ENCODE results near the gene MTRF1.

MTRF1 gene

GRCh38 chr13:41257535-41257934 is 5.8 kb downstream of the MTRF1 start:
- no peak overlapping the region for H3K27ac Mint-ChIP-seq

GRCh38 chr13:41254902-41255301 is 8.5 kb downstream of the MTRF1 start:
- H3K36me3 Mint-ChIP-seq (ENCODE audit: low read depth), result peaks cover 71% of the 10 kb centered on the region
- no peak for DNase-seq

More at GRCh38 chr13:41257535-41257934, 5.8 kb downstream of the MTRF1 start:
- no peaks in the 10 kb centered on the region for H3K27me3 Mint-ChIP-seq
- no peak for ATAC-seq
- no peak overlapping the region for H3K4me3 Mint-ChIP-seq
- peaks cover 36% of the 10 kb centered on the region for H3K4me1 Mint-ChIP-seq
- H3K9me3 Mint-ChIP-seq, result no peaks in the 10 kb centered on the region
- peaks cover 63% of the 10 kb centered on the region for H3K36me3 Mint-ChIP-seq (ENCODE audit: low read depth)
- DNase-seq, result no peak

GRCh38 chr13:41250993-41251392 is 12.4 kb downstream of the MTRF1 start:
- no peak overlapping the region for H3K4me3 Mint-ChIP-seq
- H3K27me3 Mint-ChIP-seq, result no peaks in the 10 kb centered on the region
- peaks cover 3% of the 10 kb centered on the region for H3K9me3 Mint-ChIP-seq
- H3K36me3 Mint-ChIP-seq (ENCODE audit: low read depth), result peaks cover 54% of the 10 kb centered on the region
- DNase-seq (no peak), ATAC-seq (no peak)
- no peak overlapping the region for H3K27ac Mint-ChIP-seq
- H3K4me1 Mint-ChIP-seq, result peaks cover 8% of the 10 kb centered on the region

More at GRCh38 chr13:41254902-41255301, 8.5 kb downstream of the MTRF1 start:
- Mint-ChIP-seq H3K4me1 (peaks cover 32% of the 10 kb centered on the region), H3K27me3 (no peaks in the 10 kb centered on the region), H3K9me3 (peaks cover 3% of the 10 kb centered on the region), H3K27ac (no peak overlapping the region), H3K4me3 (no peak overlapping the region)
- no peak for ATAC-seq

- no peak overlapping the region for H3K4me3 Mint-ChIP-seq
- no peak for ATAC-seq
- peaks cover 3% of the 10 kb centered on the region for H3K9me3 Mint-ChIP-seq
- H3K27ac Mint-ChIP-seq, result no peak overlapping the region
- H3K36me3 Mint-ChIP-seq (ENCODE audit: low read depth), result peaks cover 31% of the 10 kb centered on the region
- DNase-seq, result no peak
- no peaks in the 10 kb centered on the region for H3K27me3 Mint-ChIP-seq
- H3K4me1 Mint-ChIP-seq, result peaks cover 6% of the 10 kb centered on the region
These were observed 16.3 kb downstream of the MTRF1 start for GRCh38 chr13:41246969-41247680.

GRCh38 chr13:41244556-41244955 is 18.8 kb downstream of the MTRF1 start:
- Mint-ChIP-seq H3K4me1 (no peaks in the 10 kb centered on the region), H3K27ac (no peak overlapping the region), H3K9me3 (no peaks in the 10 kb centered on the region), H3K4me3 (no peak overlapping the region), H3K36me3 (ENCODE audit: low read depth) (peaks cover 20% of the 10 kb centered on the region), H3K27me3 (no peaks in the 10 kb centered on the region)
- ATAC-seq (no peak), DNase-seq (no peak)

GRCh38 chr13:41241626-41242025 is 21.8 kb downstream of the MTRF1 start:
- Mint-ChIP-seq H3K4me3 (no peak overlapping the region), H3K4me1 (no peaks in the 10 kb centered on the region), H3K36me3 (ENCODE audit: low read depth) (peaks cover 22% of the 10 kb centered on the region), H3K9me3 (no peaks in the 10 kb centered on the region), H3K27ac (no peak overlapping the region), H3K27me3 (no peaks in the 10 kb centered on the region)
- ATAC-seq (no peak), DNase-seq (no peak)

GRCh38 chr13:41236369-41236768 is 27.0 kb downstream of the MTRF1 start:
- Mint-ChIP-seq H3K36me3 (ENCODE audit: low read depth) (peaks cover 40% of the 10 kb centered on the region), H3K4me3 (no peak overlapping the region), H3K27ac (no peak overlapping the region)

GRCh38 chr13:41232578-41233480 is 30.5 kb downstream of the MTRF1 start:
- H3K4me3 Mint-ChIP-seq, result no peak overlapping the region
- H3K36me3 Mint-ChIP-seq (ENCODE audit: low read depth), result peaks cover 34% of the 10 kb centered on the region
- peaks cover 10% of the 10 kb centered on the region for H3K4me1 Mint-ChIP-seq
- H3K9me3 Mint-ChIP-seq, result no peaks in the 10 kb centered on the region
- H3K27ac Mint-ChIP-seq, result no peak overlapping the region
- H3K27me3 Mint-ChIP-seq, result no peaks in the 10 kb centered on the region
- ATAC-seq (no peak), DNase-seq (no peak)

More at GRCh38 chr13:41236369-41236768, 27.0 kb downstream of the MTRF1 start:
- DNase-seq (no peak), ATAC-seq (no peak)
- Mint-ChIP-seq H3K9me3 (no peaks in the 10 kb centered on the region), H3K27me3 (no peaks in the 10 kb centered on the region), H3K4me1 (peaks cover 10% of the 10 kb centered on the region)

- Mint-ChIP-seq H3K36me3 (ENCODE audit: low read depth) (peaks cover 34% of the 10 kb centered on the region), H3K27ac (no peak overlapping the region), H3K27me3 (no peaks in the 10 kb centered on the region), H3K9me3 (no peaks in the 10 kb centered on the region), H3K4me1 (peaks cover 10% of the 10 kb centered on the region), H3K4me3 (no peak overlapping the region)
- DNase-seq (no peak), ATAC-seq (no peak)
These were observed 31.6 kb downstream of the MTRF1 start for GRCh38 chr13:41231786-41232185.

- Mint-ChIP-seq H3K4me1 (peaks cover 10% of the 10 kb centered on the region), H3K27ac (no peak overlapping the region), H3K27me3 (no peaks in the 10 kb centered on the region), H3K36me3 (ENCODE audit: low read depth) (peaks cover 32% of the 10 kb centered on the region), H3K4me3 (no peak overlapping the region), H3K9me3 (no peaks in the 10 kb centered on the region)
- DNase-seq, result no peak
- ATAC-seq, result no peak
These were observed 32.2 kb downstream of the MTRF1 start for GRCh38 chr13:41231025-41231677.

- no peak for ATAC-seq
- Mint-ChIP-seq H3K27me3 (no peaks in the 10 kb centered on the region), H3K4me1 (peaks cover 10% of the 10 kb centered on the region), H3K36me3 (ENCODE audit: low read depth) (peaks cover 26% of the 10 kb centered on the region), H3K4me3 (no peak overlapping the region), H3K9me3 (no peaks in the 10 kb centered on the region), H3K27ac (no peak overlapping the region)
- no peak for DNase-seq
These were observed 34.0 kb downstream of the MTRF1 start for GRCh38 chr13:41229356-41229755.

- peaks cover 4% of the 10 kb centered on the region for H3K4me1 Mint-ChIP-seq
- DNase-seq (no peak), ATAC-seq (no peak)
- H3K9me3 Mint-ChIP-seq, result no peaks in the 10 kb centered on the region
- H3K27me3 Mint-ChIP-seq, result no peaks in the 10 kb centered on the region
- H3K4me3 Mint-ChIP-seq, result no peak overlapping the region
- peaks cover 17% of the 10 kb centered on the region for H3K36me3 Mint-ChIP-seq (ENCODE audit: low read depth)
- no peak overlapping the region for H3K27ac Mint-ChIP-seq
These were observed 39.0 kb downstream of the MTRF1 start for GRCh38 chr13:41224113-41225110.

- H3K9me3 Mint-ChIP-seq, result no peaks in the 10 kb centered on the region
- peaks cover 14% of the 10 kb centered on the region for H3K36me3 Mint-ChIP-seq (ENCODE audit: low read depth)
- DNase-seq (peak; percentile 53), ATAC-seq (peak; percentile 80)
- no peak overlapping the region for H3K4me3 Mint-ChIP-seq
- peaks cover 6% of the 10 kb centered on the region for H3K4me1 Mint-ChIP-seq
- no peak overlapping the region for H3K27ac Mint-ChIP-seq
- H3K27me3 Mint-ChIP-seq, result no peaks in the 10 kb centered on the region
These were observed 41.0 kb downstream of the MTRF1 start for GRCh38 chr13:41222259-41222852.

Measured in activated naive CD8-positive, alpha-beta T cell treated with anti-CD3 and anti-CD28 coated beads, Interleukin-2, amount 50 U/mL, for 24 hours (primary cell).